HCT116 (cell line): Measurements from ENCODE around the gene ATP6V0C. TPM values are rescaled to one million over a fixed set of nuclear protein-coding genes. Genes with fewer than 3 reads are reported as not detected.

Experiments used
- ATAC-seq: fragments of 200-7000 bp; cut with Tn5 transposase; 2 replicates; pipeline ENCODE4 v1.9.1; 2020; ENCODE audit warnings: mild to moderate bottlenecking, moderate library complexity
- BruUV-seq: library from RNA; stranded (reverse); fragments of 400-500 nt; replicated peaks from 2 replicates; lab custom pipeline; 2021; lab: Mats Ljungman, UMichigan
- CTCF ChIA-PET: fragments of 300-600 bp; sonication (Branson Sonifier 250); formaldehyde crosslinking; loops from one replicate; lab custom pipeline; 2021; ENCODE audit warnings: antibody characterized with exemption; lab: Charles Lee
- POLR2A ChIA-PET: fragments of 300-600, 350-600 bp; sonication (Branson Sonifier 250); formaldehyde crosslinking; loops from one replicate; lab custom pipeline; 2021; ENCODE audit warnings: antibody characterized with exemption; lab: Charles Lee
- RAD21 ChIA-PET, 2 experiments: fragments of 300-600 bp; sonication (Branson Sonifier 250); formaldehyde crosslinking; loops; one replicate each; lab custom pipeline; 2023; ENCODE audit warnings: low total read pairs in 2 of 2; ENCODE audit not compliant: uncharacterized antibody in 2 of 2, unreplicated experiment in 2 of 2, low non-redundant PET in 1 of 2; lab: Charles Lee
- DNase-seq: peaks from one replicate; pipeline ENCODE4 v3.0.0-alpha.2; 2010; ENCODE audit warnings: low read depth, low spot score
- H2AFZ ChIP-seq: fragments of 200-600 bp; shearing (Covaris generic), sonication (generic); 2 replicates; pipeline ENCODE4 v1.6.1; 2017; ENCODE audit warnings: low read depth, mixed run types, mixed read lengths, antibody characterized with exemption, low read length; ENCODE audit not compliant: poor library complexity, severe bottlenecking
- H3K27ac ChIP-seq: 2 replicates; pipeline ENCODE4 v1.5.1; 2012; ENCODE audit warnings: low read depth, low read length
- H3K27me3 ChIP-seq: fragments of 200-600 bp; sonication (generic); 2 replicates; pipeline ENCODE4 v1.6.1; 2016; ENCODE audit warnings: mixed run types, low read length, mixed read lengths; ENCODE audit not compliant: insufficient read depth
- H3K36me3 ChIP-seq, 2 experiments: fragments of 200-500 bp in 1 of 2; fragments of 200-600 bp in 1 of 2; sonication (Bioruptor generic) in 1 of 2; sonication (generic) in 1 of 2; 2 replicates each; pipeline versions ENCODE4 v1.5.1 to v1.6.1; 2014 to 2016; ENCODE audit warnings: low read length in 2 of 2, inconsistent platforms in 1 of 2, mixed read lengths in 1 of 2, mixed run types in 1 of 2; ENCODE audit not compliant: insufficient read depth in 2 of 2, control insufficient read depth in 1 of 2
- H3K4me1 ChIP-seq, 2 experiments: fragments of 200-600 bp in 1 of 2; sonication (generic) in 1 of 2; 2 replicates each; pipeline versions ENCODE4 v1.5.1 to v1.6.1; 2012 to 2017; ENCODE audit warnings: low read length in 2 of 2, inconsistent platforms in 1 of 2, mild to moderate bottlenecking in 1 of 2, mixed read lengths in 1 of 2, mixed run types in 1 of 2, moderate library complexity in 1 of 2; ENCODE audit not compliant: insufficient read depth in 2 of 2, control insufficient read depth in 1 of 2
- H3K4me2 ChIP-seq: fragments of 200-600 bp; sonication (generic); 2 replicates; pipeline ENCODE4 v1.6.1; 2017; ENCODE audit warnings: mixed run types, low read length, mixed read lengths
- H3K4me3 ChIP-seq, 2 experiments: fragments of 200-600 bp in 1 of 2; sonication (generic) in 1 of 2; replicated peaks in 1 of 2; 2 replicates each; pipeline ENCODE4 v1.5.1; 2011 to 2016; ENCODE audit warnings: low read length in 2 of 2, control low read depth in 1 of 2, low read depth in 1 of 2, mild to moderate bottlenecking in 1 of 2, mixed read lengths in 1 of 2, mixed run types in 1 of 2
- H3K79me2 ChIP-seq: fragments of 200-600 bp; sonication (generic); 2 replicates; pipeline ENCODE4 v1.6.1; 2017; ENCODE audit warnings: mild to moderate bottlenecking, mixed run types, low read length, moderate library complexity, mixed read lengths; ENCODE audit not compliant: insufficient read depth
- H3K9ac ChIP-seq: fragments of 200-600 bp; sonication (generic); 2 replicates; pipeline ENCODE4 v1.6.1; 2016; ENCODE audit warnings: low read length, mixed read lengths
- H3K9me2 ChIP-seq: fragments of 200-600 bp; sonication (generic), shearing (Covaris generic); 2 replicates; pipeline ENCODE4 v1.6.1; 2017; ENCODE audit warnings: mixed run types, mild to moderate bottlenecking, moderate library complexity; ENCODE audit not compliant: insufficient read depth
- H3K9me3 ChIP-seq, 2 experiments: fragments of 200-500 bp in 1 of 2; fragments of 200-600 bp in 1 of 2; sonication (Bioruptor generic) in 1 of 2; sonication (generic) in 1 of 2; 2 replicates each; pipeline ENCODE4 v1.6.1; 2014 to 2017; ENCODE audit warnings: low read length in 2 of 2, mixed read lengths in 2 of 2, inconsistent platforms in 1 of 2, low read depth in 1 of 2, mild to moderate bottlenecking in 1 of 2, mixed run types in 1 of 2, moderate library complexity in 1 of 2; ENCODE audit not compliant: control insufficient read depth in 1 of 2, insufficient read depth in 1 of 2
- H4K20me1 ChIP-seq: fragments of 200-600 bp; sonication (generic), shearing (Covaris generic); 2 replicates; pipeline ENCODE4 v1.6.1; 2017; ENCODE audit warnings: mixed run types, mild to moderate bottlenecking, moderate library complexity; ENCODE audit not compliant: insufficient read depth
- CEBPB ChIP-seq: IDR thresholded peaks from 2 replicates; pipeline ENCODE4 v1.6.1; 2012; ENCODE audit warnings: low read depth
- EGR1 ChIP-seq: IDR thresholded peaks from 2 replicates; pipeline ENCODE4 v1.6.1; 2012; ENCODE audit warnings: low read depth
- ELF1 ChIP-seq: IDR thresholded peaks from 2 replicates; pipeline ENCODE4 v1.6.1; 2012; ENCODE audit warnings: low read depth, borderline replicate concordance
- EZH2 ChIP-seq: fragments of 200-600 bp; sonication (generic); IDR thresholded peaks from 2 replicates; pipeline ENCODE4 v1.6.1; 2017; ENCODE audit warnings: antibody characterized with exemption, mixed run types
- FOSL1 ChIP-seq: IDR thresholded peaks from 2 replicates; pipeline ENCODE4 v1.6.1; 2012; ENCODE audit warnings: low read depth
- MAX ChIP-seq: IDR thresholded peaks from 2 replicates; pipeline ENCODE4 v1.6.1; 2012
- POLR2AphosphoS5 ChIP-seq: IDR thresholded peaks from 2 replicates; pipeline ENCODE4 v1.6.1; 2011; ENCODE audit warnings: mild to moderate bottlenecking, low read depth, low read length, moderate library complexity
- RAD21 ChIP-seq: IDR thresholded peaks from 2 replicates; pipeline ENCODE4 v1.6.1; 2012; ENCODE audit warnings: low read depth, mild to moderate bottlenecking
- REST ChIP-seq: IDR thresholded peaks from 2 replicates; pipeline ENCODE4 v1.6.1; 2012; ENCODE audit warnings: low read depth
- SIN3A ChIP-seq: IDR thresholded peaks from 2 replicates; pipeline ENCODE4 v1.6.1; 2012; ENCODE audit warnings: low read depth
- SP1 ChIP-seq: IDR thresholded peaks from 2 replicates; pipeline ENCODE4 v1.6.1; 2012; ENCODE audit warnings: low read depth
- TCF7L2 ChIP-seq: IDR thresholded peaks from 2 replicates; pipeline ENCODE4 v1.7.0; 2011; ENCODE audit warnings: borderline replicate concordance, inconsistent platforms; ENCODE audit not compliant: insufficient read depth, insufficient read length; ENCODE audit errors: extremely low read depth
- YY1 ChIP-seq: IDR thresholded peaks from 2 replicates; pipeline ENCODE4 v1.6.1; 2011; ENCODE audit warnings: low read length, low read depth, moderate library complexity, mild to moderate bottlenecking; ENCODE audit not compliant: insufficient replicate concordance; ENCODE audit errors: extremely low read depth
- ZBTB33 ChIP-seq: IDR thresholded peaks from 2 replicates; pipeline ENCODE4 v1.6.1; 2011; ENCODE audit warnings: mild to moderate bottlenecking, low read length, moderate library complexity; ENCODE audit not compliant: insufficient replicate concordance; ENCODE audit errors: extremely low read depth
- ZFX ChIP-seq: fragments of 450-650 bp; IDR thresholded peaks from 2 replicates; pipeline ENCODE4 v1.6.1; 2017
- intact Hi-C: fragments of 100-400 bp; cut with micrococcal nuclease; formaldehyde crosslinking; loops from 2 replicates; pipeline ENCODE4 v1.10.0; 2022
- total RNA-seq: library from RNA; stranded (reverse); gene quantifications from one replicate; pipeline ENCODE4 v1.2.1, GENCODE V29; 2021; ENCODE audit not compliant: unreplicated experiment

Gene ATP6V0C
- total RNA-seq, 1 experiment from 2014 or later: 187 TPM

GRCh38 chr16:2480948-2481347 is 32.8 kb upstream of the ATP6V0C start:
- no peak overlapping the region for H3K4me2 ChIP-seq
- H3K4me3 ChIP-seq: no peak overlapping the region
- H3K9me2 ChIP-seq: no peaks in the 10 kb centered on the region
- DNase-seq: no peak
- POLR2A ChIA-PET: no interaction called here
- peaks cover 3 to 6% of the 10 kb centered on the region in 2 experiments for H3K4me1 ChIP-seq
- BruUV-seq: no TSS peak
- no peak for TF ChIP-seq EGR1
- no peak for TF ChIP-seq ZFX
- no peak for TF ChIP-seq CEBPB
- no peaks in the 10 kb centered on the region for H4K20me1 ChIP-seq
- no peak overlapping the region for H3K9ac ChIP-seq
- peaks cover 37% of the 10 kb centered on the region; the same call in 1 of the 2 replicates for H3K79me2 ChIP-seq
- RAD21 ChIA-PET: no interaction called here
- CTCF ChIA-PET: no interaction called here
- H2AFZ ChIP-seq: no peak overlapping the region
- intact Hi-C loops: no loop called here
- H3K36me3 ChIP-seq: no peaks in the 10 kb centered on the region
- ATAC-seq: no peak
- H3K27me3 ChIP-seq: no peaks in the 10 kb centered on the region
- no peak overlapping the region for H3K27ac ChIP-seq
- no peaks in the 10 kb centered on the region for H3K9me3 ChIP-seq

GRCh38 chr16:2481676-2482075 is 32.1 kb upstream of the ATP6V0C start:
- no peak overlapping the region for H3K4me3 ChIP-seq
- no peak for DNase-seq
- H3K27me3 ChIP-seq: no peaks in the 10 kb centered on the region
- ChIA-PET POLR2A (no interaction called here), RAD21 (no interaction called here), CTCF (no interaction called here)
- H3K4me1 ChIP-seq: no peaks in the 10 kb centered on the region
- H4K20me1 ChIP-seq: no peaks in the 10 kb centered on the region
- H3K79me2 ChIP-seq: peaks cover 30% of the 10 kb centered on the region; the same call in 1 of the 2 replicates
- H2AFZ ChIP-seq: no peak overlapping the region
- no peak for TF ChIP-seq ELF1
- TF ChIP-seq ZBTB33: no peak
- TF ChIP-seq TCF7L2: no peak
- TF ChIP-seq EZH2: no peak
- no peak for TF ChIP-seq FOSL1
- no peak for TF ChIP-seq REST
- no peak for TF ChIP-seq SIN3A
- no peak for TF ChIP-seq ZFX
- TF ChIP-seq EGR1: no peak
- TF ChIP-seq YY1: no peak
- TF ChIP-seq CEBPB: no peak
- no peak for TF ChIP-seq RAD21
- TF ChIP-seq MAX: no peak
- no peak for TF ChIP-seq SP1
- no peak for TF ChIP-seq POLR2AphosphoS5
- H3K9me2 ChIP-seq: no peaks in the 10 kb centered on the region
- intact Hi-C loops: no loop called here
- BruUV-seq: no TSS peak
- no peak for ATAC-seq
- H3K9ac ChIP-seq: no peak overlapping the region
- no peaks in the 10 kb centered on the region for H3K36me3 ChIP-seq
- H3K27ac ChIP-seq: no peak overlapping the region
- no peak overlapping the region for H3K4me2 ChIP-seq
- H3K9me3 ChIP-seq: no peaks in the 10 kb centered on the region
